ENCODE results near the gene HRH2. TPM values are rescaled to one million over a fixed set of nuclear protein-coding genes. Genes with fewer than 3 reads are reported as not detected.
"Not testable (repeated sequence)": the region's sequence is repeated elsewhere in the genome, so short reads cannot be mapped to it uniquely, and the experiment has no call there.

HRH2 gene
- total and polyA plus RNA-seq, 4 donors, result 1.8 to 36.1 (median 9.9) TPM

DNA sequence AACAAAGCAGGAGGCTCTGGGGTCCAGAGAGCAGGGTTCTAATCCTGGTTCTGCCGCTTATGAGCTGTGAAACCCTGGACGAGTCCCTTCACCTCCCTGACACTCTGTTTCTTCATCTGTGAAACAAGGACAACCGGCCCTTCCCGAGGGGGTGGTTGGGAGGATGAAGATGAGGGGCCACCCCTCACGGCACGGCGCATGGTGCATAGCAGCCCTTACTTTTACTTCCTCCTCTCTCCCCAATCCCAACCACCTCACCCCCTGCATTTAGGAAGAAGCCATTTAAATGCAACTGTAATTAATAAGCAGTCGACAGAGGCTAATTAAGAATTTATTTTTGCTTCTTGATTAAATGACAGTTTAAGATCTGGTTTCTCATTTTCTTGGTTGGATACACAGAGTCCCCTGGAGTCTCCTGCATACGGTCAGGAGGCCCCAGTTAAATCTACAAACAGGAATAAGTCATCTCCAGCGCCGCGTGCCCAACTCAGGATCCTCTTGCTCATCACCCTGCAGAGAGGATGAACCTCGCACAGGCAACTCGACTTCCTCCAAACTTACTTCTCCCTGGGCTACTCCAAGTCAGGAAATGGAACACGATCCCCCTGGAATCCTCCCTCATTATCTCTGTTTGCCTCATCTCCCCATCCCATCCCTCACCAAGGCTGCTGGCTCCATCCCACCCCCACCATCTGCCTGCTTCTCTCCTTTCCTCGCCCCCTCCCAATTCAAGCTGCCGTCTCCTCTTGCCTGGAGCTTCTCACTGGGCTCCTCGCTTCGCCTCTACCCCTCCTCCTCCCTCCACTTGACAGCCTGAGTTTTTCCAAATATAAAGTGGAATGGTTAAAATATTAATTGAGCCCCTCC lies 95.9 kb downstream of the HRH2 start:
- TF ChIP-seq, protein P1, sequence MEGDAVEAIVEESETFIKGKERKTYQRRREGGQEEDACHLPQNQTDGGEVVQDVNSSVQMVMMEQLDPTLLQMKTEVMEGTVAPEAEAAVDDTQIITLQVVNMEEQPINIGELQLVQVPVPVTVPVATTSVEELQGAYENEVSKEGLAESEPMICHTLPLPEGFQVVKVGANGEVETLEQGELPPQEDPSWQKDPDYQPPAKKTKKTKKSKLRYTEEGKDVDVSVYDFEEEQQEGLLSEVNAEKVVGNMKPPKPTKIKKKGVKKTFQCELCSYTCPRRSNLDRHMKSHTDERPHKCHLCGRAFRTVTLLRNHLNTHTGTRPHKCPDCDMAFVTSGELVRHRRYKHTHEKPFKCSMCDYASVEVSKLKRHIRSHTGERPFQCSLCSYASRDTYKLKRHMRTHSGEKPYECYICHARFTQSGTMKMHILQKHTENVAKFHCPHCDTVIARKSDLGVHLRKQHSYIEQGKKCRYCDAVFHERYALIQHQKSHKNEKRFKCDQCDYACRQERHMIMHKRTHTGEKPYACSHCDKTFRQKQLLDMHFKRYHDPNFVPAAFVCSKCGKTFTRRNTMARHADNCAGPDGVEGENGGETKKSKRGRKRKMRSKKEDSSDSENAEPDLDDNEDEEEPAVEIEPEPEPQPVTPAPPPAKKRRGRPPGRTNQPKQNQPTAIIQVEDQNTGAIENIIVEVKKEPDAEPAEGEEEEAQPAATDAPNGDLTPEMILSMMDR (IDR thresholded peaks at IDR 0.05; ENCODE audit: control extremely low read depth, extremely low read depth), result no peak
- H3K9ac ChIP-seq (ENCODE audit: insufficient read depth in 1 of 2, low read length in 2 of 2), result no peak overlapping the region
- H3K4me1 ChIP-seq (ENCODE audit: control insufficient read depth in 5 of 5, insufficient read depth in 5 of 5, low read length in 5 of 5), result no peaks in the 10 kb centered on the region
- no peak overlapping the region for H3K27ac ChIP-seq (ENCODE audit: low read depth in 1 of 2, low read length in 1 of 2)
- no peaks in the 10 kb centered on the region for H3K36me3 ChIP-seq (ENCODE audit: control insufficient read depth in 4 of 4, insufficient read depth in 4 of 4, low read length in 4 of 4)
- DNase-seq, result no peak
- 71 to 81% methylated on average over 19 of the region's 19 CpGs for WGBS, 2 donors
- H3K27me3 ChIP-seq (ENCODE audit: control insufficient read depth in 3 of 3, insufficient read depth in 3 of 3, low read length in 2 of 3), result peaks cover 0 to 22% (median 10%) of the 10 kb centered on the region in 3 donors
- no peak for ATAC-seq (ENCODE audit: insufficient read depth, low FRiP score)
- no peak overlapping the region for H3K4me3 ChIP-seq
- H3K9me3 ChIP-seq (ENCODE audit: control insufficient read depth in 4 of 4, insufficient read depth in 3 of 4, low read length in 3 of 4), result peaks cover 0 to 6% (median 0%) of the 10 kb centered on the region in 4 donors

DNA sequence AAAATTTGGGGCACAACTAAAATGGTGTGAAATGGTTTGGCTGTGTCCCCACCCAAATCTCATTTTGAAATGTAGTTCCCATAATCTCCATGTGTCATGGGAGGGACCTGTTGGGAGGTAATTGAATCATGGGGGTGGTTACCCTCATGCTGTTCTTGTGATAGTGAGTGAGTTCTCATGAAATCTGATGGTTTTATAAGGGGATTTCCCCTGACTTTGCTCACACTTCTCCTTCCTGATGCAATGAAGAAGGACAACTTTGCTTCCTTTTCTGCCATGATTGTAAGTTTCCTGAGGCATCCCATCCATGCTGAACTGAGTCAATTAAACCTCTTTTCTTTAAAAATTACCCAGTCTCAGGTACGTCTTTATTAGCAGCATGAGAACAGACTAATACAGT lies 102.1 kb downstream of the HRH2 start:
- not testable (repeated sequence) for H3K36me3 ChIP-seq (ENCODE audit: control insufficient read depth in 4 of 4, insufficient read depth in 4 of 4, low read length in 4 of 4); H3K9ac ChIP-seq (ENCODE audit: insufficient read depth in 1 of 2, low read length in 2 of 2); H3K27ac ChIP-seq (ENCODE audit: low read depth in 1 of 2, low read length in 1 of 2); H3K4me3 ChIP-seq; H3K4me1 ChIP-seq (ENCODE audit: control insufficient read depth in 5 of 5, insufficient read depth in 5 of 5, low read length in 5 of 5); H3K27me3 ChIP-seq (ENCODE audit: control insufficient read depth in 3 of 3, insufficient read depth in 3 of 3, low read length in 2 of 3); DNase-seq; ATAC-seq (ENCODE audit: insufficient read depth, low FRiP score); H3K9me3 ChIP-seq (ENCODE audit: control insufficient read depth in 4 of 4, insufficient read depth in 3 of 4, low read length in 3 of 4)
- 71 to 72% methylated on average over 1 of the region's 1 CpG for WGBS, 2 donors

Small RNAs within 50 kb of the gene (small RNA-seq; reads per million reads assigned to genes)
- not detected for gene RN7SKP148 (ENCODE audit: low replicate concordance)
- gene RNU6-226P (ENCODE audit: low replicate concordance), result not detected

Other genes with a start within 250 kb of the HRH2 start
- gene DRD1, start 213.9 kb upstream of the HRH2 start, total RNA-seq, result 1 to 10 TPM in 1 of 2 donors, under 1 TPM in 1; 0.83 to 1.5 TPM
- under 1 TPM; 0.12 to 0.23 TPM for gene DRD1, start 213.9 kb upstream of the HRH2 start, polyA plus RNA-seq
- 10 to 100 TPM; 19.8 to 42.2 TPM for gene SFXN1, start 179.5 kb upstream of the HRH2 start, total RNA-seq
- 10 to 100 TPM in 1 of 2 donors, 1 to 10 TPM in 1; 5.7 to 18.2 TPM for gene SFXN1, start 179.5 kb upstream of the HRH2 start, polyA plus RNA-seq
- gene CPLX2, start 213.5 kb downstream of the HRH2 start, total RNA-seq, result 1 to 10 TPM in 1 of 2 donors, under 1 TPM in 1; 0.31 to 1.8 TPM
- under 1 TPM; 0.19 to 0.33 TPM for gene CPLX2, start 213.5 kb downstream of the HRH2 start, polyA plus RNA-seq